IMR-90 (cell line): ENCODE measurements around the gene P2RX5. TPM values are rescaled to one million over a fixed set of nuclear protein-coding genes. Genes with fewer than 3 reads are reported as not detected.

Experiments used
- ATAC-seq: fragments of 200-7000 bp; cut with Tn5 transposase; 2 replicates; pipeline ENCODE4 v1.9.1; 2020; ENCODE audit warnings: low read depth, mild to moderate bottlenecking, moderate library complexity
- BruUV-seq: library from RNA; stranded (reverse); fragments of 400-500 nt; replicated peaks from 2 replicates; lab custom pipeline; 2021; lab: Mats Ljungman, UMichigan
- CTCF ChIA-PET: fragments of 300-600 bp; formaldehyde crosslinking; extraction: SDS; loops from one replicate; lab custom pipeline; 2021; ENCODE audit warnings: antibody characterized with exemption; lab: Yijun Ruan, JAX
- POLR2A ChIA-PET: fragments of 300-600 bp; sonication (Branson Sonifier 250); formaldehyde crosslinking; loops from one replicate; lab custom pipeline; 2022; ENCODE audit warnings: antibody characterized with exemption; ENCODE audit not compliant: unreplicated experiment; lab: Charles Lee
- DNase-seq: peaks from one replicate; pipeline ENCODE4 v3.0.0; 2013
- H2AFZ ChIP-seq: replicated peaks from 2 replicates; pipeline ENCODE3; 2013; ENCODE audit warnings: low read length, mild to moderate bottlenecking; ENCODE audit not compliant: poor library complexity
- H2AK5ac ChIP-seq: 2 replicates; pipeline ENCODE4 v1.6.1; 2013; ENCODE audit warnings: low read depth, low read length, inconsistent platforms
- H2AK9ac ChIP-seq: replicated peaks from 2 replicates; pipeline ENCODE3; 2013; ENCODE audit warnings: mild to moderate bottlenecking, low read depth, low read length, moderate library complexity; ENCODE audit not compliant: poor library complexity
- H2BK120ac ChIP-seq: 2 replicates; pipeline ENCODE4 v1.6.1; 2013; ENCODE audit warnings: low read depth, low read length, inconsistent platforms
- H2BK15ac ChIP-seq: 3 replicates; pipeline ENCODE4 v1.6.1; 2013; ENCODE audit warnings: low read depth, low read length, inconsistent platforms
- H2BK20ac ChIP-seq: 2 replicates; pipeline ENCODE4 v1.6.1; 2013; ENCODE audit warnings: low read depth, mild to moderate bottlenecking, inconsistent platforms, low read length, moderate library complexity
- H2BK5ac ChIP-seq: 2 replicates; pipeline ENCODE4 v1.6.1; 2013; ENCODE audit warnings: mild to moderate bottlenecking, low read depth, low read length, inconsistent platforms; ENCODE audit not compliant: poor library complexity, severe bottlenecking
- H3K14ac ChIP-seq: replicated peaks from 2 replicates; pipeline ENCODE4 v1.6.1; 2013; ENCODE audit warnings: low read depth, low read length, inconsistent platforms
- H3K18ac ChIP-seq: 2 replicates; pipeline ENCODE4 v1.6.1; 2013; ENCODE audit warnings: low read depth, low read length, control low read depth
- H3K23ac ChIP-seq: 2 replicates; pipeline ENCODE4 v1.6.1; 2013; ENCODE audit warnings: low read depth, low read length, inconsistent platforms
- H3K27ac ChIP-seq: 2 replicates; pipeline ENCODE4 v1.5.1; 2013; ENCODE audit warnings: mild to moderate bottlenecking, control low read depth, low read length; ENCODE audit not compliant: insufficient read depth
- H3K27me3 ChIP-seq: 2 replicates; pipeline ENCODE4 v1.6.1; 2013; ENCODE audit warnings: low read length; ENCODE audit not compliant: control insufficient read depth, insufficient read depth
- H3K36me3 ChIP-seq: 2 replicates; pipeline ENCODE4 v1.6.1; 2013; ENCODE audit warnings: low read length, mixed read lengths; ENCODE audit not compliant: control insufficient read depth, insufficient read depth
- H3K4ac ChIP-seq: 2 replicates; pipeline ENCODE4 v1.6.1; 2013; ENCODE audit warnings: low read depth, low read length, inconsistent platforms
- H3K4me1 ChIP-seq: 2 replicates; pipeline ENCODE4 v1.6.1; 2013; ENCODE audit warnings: low read length, mixed read lengths; ENCODE audit not compliant: control insufficient read depth, insufficient read depth
- H3K4me2 ChIP-seq: 2 replicates; pipeline ENCODE4 v1.6.1; 2013; ENCODE audit warnings: low read depth, mild to moderate bottlenecking, control low read depth, low read length, moderate library complexity
- H3K4me3 ChIP-seq: 2 replicates; pipeline ENCODE4 v1.5.1; 2013; ENCODE audit warnings: low read depth, mild to moderate bottlenecking, control low read depth, low read length, moderate library complexity; ENCODE audit not compliant: insufficient read depth
- H3K56ac ChIP-seq: 2 replicates; pipeline ENCODE4 v1.6.1; 2013; ENCODE audit warnings: low read length, inconsistent platforms; ENCODE audit not compliant: insufficient read depth; ENCODE audit errors: extremely low read depth
- H3K79me1 ChIP-seq, 2 experiments: 2 replicates each; pipeline ENCODE4 v1.6.1; 2013; ENCODE audit warnings: low read length in 2 of 2, inconsistent platforms in 1 of 2, low read depth in 1 of 2
- H3K9ac ChIP-seq: 2 replicates; pipeline ENCODE4 v1.6.1; 2013; ENCODE audit warnings: low read depth, low read length, control low read depth
- H3K9me1 ChIP-seq: 2 replicates; pipeline ENCODE4 v1.6.1; 2013; ENCODE audit warnings: low read length, inconsistent platforms; ENCODE audit not compliant: insufficient read depth
- H3K9me3 ChIP-seq: 2 replicates; pipeline ENCODE4 v1.6.1; 2013; ENCODE audit warnings: low read length; ENCODE audit not compliant: control insufficient read depth, insufficient read depth
- H4K20me1 ChIP-seq: 2 replicates; pipeline ENCODE4 v1.6.1; 2013; ENCODE audit warnings: low read length, inconsistent platforms; ENCODE audit not compliant: insufficient read depth
- H4K5ac ChIP-seq: 2 replicates; pipeline ENCODE4 v1.6.1; 2013; ENCODE audit warnings: mild to moderate bottlenecking, low read depth, low read length, control low read depth
- H4K8ac ChIP-seq, 2 experiments: 2 replicates each; pipeline ENCODE4 v1.6.1; 2013; ENCODE audit warnings: low read depth in 2 of 2, low read length in 2 of 2, control low read depth in 1 of 2, inconsistent platforms in 1 of 2
- H4K91ac ChIP-seq: 2 replicates; pipeline ENCODE4 v1.6.1; 2013; ENCODE audit warnings: low read depth, low read length, inconsistent platforms; ENCODE audit not compliant: insufficient read depth
- CHD1 ChIP-seq: IDR thresholded peaks from 2 replicates; pipeline ENCODE4 v1.6.1; 2012; ENCODE audit warnings: low read depth, low read length, improper control_type of control experiment
- CTCF ChIP-seq: conservative IDR thresholded peaks from 2 replicates; pipeline ENCODE4 v1.5.1; 2012; ENCODE audit warnings: mild to moderate bottlenecking, low read depth, low read length, improper control_type of control experiment
- MXI1 ChIP-seq: IDR thresholded peaks from 2 replicates; pipeline ENCODE4 v1.6.1; 2012; ENCODE audit warnings: low read depth, mild to moderate bottlenecking, low read length, moderate library complexity, borderline replicate concordance
- RAD21 ChIP-seq: IDR thresholded peaks from 2 replicates; pipeline ENCODE4 v1.6.1; 2012; ENCODE audit warnings: low read length, improper control_type of control experiment
- RFX5 ChIP-seq: IDR thresholded peaks from 2 replicates; pipeline ENCODE4 v1.8.0; 2012; ENCODE audit warnings: low read depth, mild to moderate bottlenecking, low read length, moderate library complexity
- SMC3 ChIP-seq: fragments of 150-350 bp; IDR thresholded peaks from 2 replicates; pipeline ENCODE4 v1.6.1; 2016; ENCODE audit warnings: low read depth, mild to moderate bottlenecking, antibody characterized with exemption, low read length, moderate library complexity
- USF2 ChIP-seq: fragments of 150-350 bp; IDR thresholded peaks from 2 replicates; pipeline ENCODE4 v1.6.1; 2017; ENCODE audit warnings: mild to moderate bottlenecking, antibody characterized with exemption, low read length, low read depth
- WGBS, 2 experiments: methylation state at CpG; one replicate each; pipeline versions ENCODE4 v1.1.5 to v1.1.7; 2013; ENCODE audit warnings: missing lambda C conversion rate in 2 of 2; ENCODE audit not compliant: insufficient read length in 1 of 2; ENCODE audit errors: extremely low coverage in 2 of 2; 5-methylcytosine and 5-hydroxymethylcytosine counted together
- dilution Hi-C: fragments of 300-500 bp; cut with HindIII; formaldehyde crosslinking; loops from one replicate; pipeline ENCODE4 v1.14.3; 2018; ENCODE audit warnings: low sequenced_read_pairs; ENCODE audit not compliant: unreplicated experiment
- in situ Hi-C: fragments of 300-500 bp; cut with MboI; formaldehyde crosslinking; loops from 3 replicates; pipeline ENCODE4 v1.14.3; 2019; ENCODE audit warnings: low sequenced_read_pairs, inconsistent platforms, mixed read lengths
- intact Hi-C: fragments of 100-400 bp; cut with micrococcal nuclease; formaldehyde crosslinking; loops from 2 replicates; pipeline ENCODE4 v1.10.0; 2022
- polyA plus RNA-seq, 3 experiments: library from polyadenylated mRNA; depleted of rRNA; stranded (reverse); fragments of >200 nt; gene quantifications; 2 replicates each; pipeline ENCODE4 v1.2.3, GENCODE V29; 2012; ENCODE audit warnings: low replicate concordance in 1 of 3
- total RNA-seq: library from RNA; depleted of rRNA; stranded (reverse); fragments of >200 nt; gene quantifications from 2 replicates; pipeline ENCODE4 v1.2.3, GENCODE V29; 2012

Gene P2RX5
- total and polyA plus RNA-seq, 2 of the 4 experiments (the other 2 are of a cell fraction), result 1.8 to 3.7 TPM

- dilution Hi-C loops, result no loop called here
- ATAC-seq, result peak; percentile 94
Observed at GRCh38 chr17:3647769-3648555, 48.0 kb downstream of the P2RX5 start.

More at GRCh38 chr17:3647769-3648555, 48.0 kb downstream of the P2RX5 start:
- H3K56ac ChIP-seq, result no peak overlapping the region
- peak; percentile 55 for DNase-seq
- no peaks in the 10 kb centered on the region for H3K9me1 ChIP-seq
- no peak overlapping the region for H3K4me2 ChIP-seq
- in situ Hi-C loops, result loop anchor here (10.0 kb wide), 2 partner anchors 603 to 813 kb away; no protein-coding TSS in a partner anchor
- no peak overlapping the region for H3K9ac ChIP-seq
- no peaks in the 10 kb centered on the region for H3K4me1 ChIP-seq
- no peak overlapping the region for H2BK15ac ChIP-seq
- no peak overlapping the region for H2BK120ac ChIP-seq
- H3K14ac ChIP-seq, result no peak overlapping the region
- no peak overlapping the region for H3K23ac ChIP-seq
- peaks cover 17% of the 10 kb centered on the region for H3K36me3 ChIP-seq
- H2AK5ac ChIP-seq, result no peak overlapping the region
- 63% methylated on average over 9 of the region's 20 CpGs; no CpG with 5 or more reads in 1 of the 2 experiments for WGBS, 2 experiments
- H3K9me3 ChIP-seq, result no peaks in the 10 kb centered on the region
- POLR2A ChIA-PET, result no interaction called here
- no peaks in the 10 kb centered on the region for H3K79me1 ChIP-seq
- intact Hi-C loops, result loop anchor here (5.0 kb wide), 1 partner anchor 601 kb away; no protein-coding TSS in a partner anchor
- no peaks in the 10 kb centered on the region for H3K27me3 ChIP-seq
- CTCF ChIA-PET, result interaction anchor here (1.5 to 1.6 kb wide), 2 partner anchors 11 to 113 kb away, joined by 5 to 10 read pairs; partner anchors contain the start of genes CTNS and SHPK
- H4K5ac ChIP-seq, result no peak overlapping the region
- no peak overlapping the region for H4K91ac ChIP-seq
- no peak overlapping the region for H4K8ac ChIP-seq
- H2BK5ac ChIP-seq, result no peak overlapping the region
- no peak for TF ChIP-seq RFX5
- TF ChIP-seq CHD1, result no peak
- TF ChIP-seq CTCF, result peak; percentile 49
- peak; percentile 53 for TF ChIP-seq SMC3
- TF ChIP-seq USF2, result no peak
- TF ChIP-seq RAD21, result peak; percentile 48
- TF ChIP-seq MXI1, result no peak
- no peak overlapping the region for H2AK9ac ChIP-seq
- H4K20me1 ChIP-seq, result no peaks in the 10 kb centered on the region
- no peak overlapping the region for H3K4ac ChIP-seq
- H3K27ac ChIP-seq, result no peak overlapping the region
- peak overlapping the region; percentile 75 for H2AFZ ChIP-seq
- no peak overlapping the region for H2BK20ac ChIP-seq
- no peak overlapping the region for H3K4me3 ChIP-seq
- BruUV-seq, result no TSS peak
- no peak overlapping the region for H3K18ac ChIP-seq
